ENCODE measurements around the gene OSBPL5. TPM values are rescaled to one million over a fixed set of nuclear protein-coding genes. Genes with fewer than 3 reads are reported as not detected.

Gene OSBPL5
- 10 to 100 TPM; 37.2 to 91.2 (median 73.3) TPM for total RNA-seq
- 10 to 100 TPM in 2 of 3 donors, 1 to 10 TPM in 1; 5.1 to 21.6 (median 10.7) TPM for polyA plus RNA-seq
- long read RNA-seq, donor 1, partial matches to known transcripts: 0 of 3 reads
- long read RNA-seq, donor 1, other reads (novel, unspliced or antisense): 0 of 3 reads
- long read RNA-seq, donor 2, partial matches to known transcripts: 0 of 2 reads
- long read RNA-seq, donor 2, other reads (novel, unspliced or antisense): 0 of 2 reads

- 1 to 12% (median 2%) methylated on average over 8 to 63 of the region's 63 CpGs for WGBS, 5 donors
- intact Hi-C loops (cut with DNase I; ENCODE audit: low total_unique reads): no loop called here
- peaks cover 0 to 71% (median 6%) of the 10 kb centered on the region in 7 donors for H3K27me3 ChIP-seq (replicated peaks in 1 of 7)
- peak in 1 of 3 donors; percentile 33 for TF ChIP-seq POLR2A (IDR thresholded peaks at IDR 0.05)
- TF ChIP-seq CTCF (IDR thresholded peaks at IDR 0.05 in 8 of 11, conservative IDR thresholded peaks at IDR 0.05 in 3 of 11): no peak
- TF ChIP-seq POLR2AphosphoS5 (IDR thresholded peaks at IDR 0.05): peak; percentile 65 to 84 (median 83)
- peaks cover 0 to 89% (median 54%) of the 10 kb centered on the region in 6 donors for H3K4me1 ChIP-seq
- no peaks in the 10 kb centered on the region for H3K36me3 ChIP-seq
- no peaks in the 10 kb centered on the region for H3K9me3 ChIP-seq
- H3K27ac ChIP-seq: peak within 1 kb of the TSS; percentile 57 to 87 (median 80)
- H3K4me3 ChIP-seq: peak within 1 kb of the TSS; percentile 44 to 85 (median 62)
- DNase-seq: peak; percentile 91
Measured at GRCh38 chr11:3165152-3165705, at the start of gene OSBPL5. OSBPL5 (minus strand) TSS chr11:3165310; CDS start chr11:3129148, 36,162 bp downstream.

- Histone ChIP-seq H3K4me1 (peaks cover 0 to 14% (median 0%) of the 10 kb centered on the region in 6 donors), H3K27me3 (replicated peaks in 1 of 7) (peaks cover 0 to 47% (median 0%) of the 10 kb centered on the region in 7 donors), H3K27ac (no peak overlapping the region), H3K9me3 (peaks cover 0 to 23% (median 18%) of the 10 kb centered on the region in 8 donors), H3K36me3 (no peaks in the 10 kb centered on the region), H3K4me3 (no peak overlapping the region)
- intact Hi-C loops (cut with DNase I; ENCODE audit: low total_unique reads): no loop called here
- DNase-seq: no peak
- no peak for TF ChIP-seq POLR2A (IDR thresholded peaks at IDR 0.05)
- no peak for TF ChIP-seq CTCF (IDR thresholded peaks at IDR 0.05 in 8 of 11, conservative IDR thresholded peaks at IDR 0.05 in 3 of 11)
- TF ChIP-seq POLR2AphosphoS5 (IDR thresholded peaks at IDR 0.05): no peak
- WGBS, 5 donors: 82 to 97% (median 87%) methylated on average over 4 of the region's 4 CpGs
Measured at GRCh38 chr11:3214420-3214699, 49.2 kb upstream of the OSBPL5 start.

- H3K9me3 ChIP-seq: peaks cover 0 to 23% (median 18%) of the 10 kb centered on the region in 8 donors
- peaks cover 0 to 14% (median 0%) of the 10 kb centered on the region in 6 donors for H3K4me1 ChIP-seq
- intact Hi-C loops (cut with DNase I; ENCODE audit: low total_unique reads): no loop called here
- no peak overlapping the region for H3K4me3 ChIP-seq
- H3K36me3 ChIP-seq: no peaks in the 10 kb centered on the region
- H3K27ac ChIP-seq: no peak overlapping the region
- H3K27me3 ChIP-seq (replicated peaks in 1 of 7): peaks cover 0 to 42% (median 0%) of the 10 kb centered on the region in 7 donors
- peak; percentile 42 for DNase-seq
- 61 to 75% (median 68%) methylated on average over 24 of the region's 24 CpGs for WGBS, 5 donors
- no peak for TF ChIP-seq POLR2A (IDR thresholded peaks at IDR 0.05)
- no peak for TF ChIP-seq POLR2AphosphoS5 (IDR thresholded peaks at IDR 0.05)
- no peak for TF ChIP-seq CTCF (IDR thresholded peaks at IDR 0.05 in 8 of 11, conservative IDR thresholded peaks at IDR 0.05 in 3 of 11)
Measured at GRCh38 chr11:3213659-3214419, 48.7 kb upstream of the OSBPL5 start.

- Histone ChIP-seq H3K36me3 (no peaks in the 10 kb centered on the region), H3K4me1 (peaks cover 0 to 28% (median 12%) of the 10 kb centered on the region in 6 donors), H3K9me3 (peaks cover 0 to 23% (median 18%) of the 10 kb centered on the region in 8 donors), H3K27me3 (replicated peaks in 1 of 7) (peaks cover 0 to 21% (median 5%) of the 10 kb centered on the region in 7 donors), H3K4me3 (no peak overlapping the region), H3K27ac (no peak overlapping the region)
- 72 to 90% (median 89%) methylated on average over 6 of the region's 6 CpGs for WGBS, 5 donors
- intact Hi-C loops (cut with DNase I; ENCODE audit: low total_unique reads): no loop called here
- TF ChIP-seq POLR2A (IDR thresholded peaks at IDR 0.05) (no peak), CTCF (IDR thresholded peaks at IDR 0.05 in 8 of 11, conservative IDR thresholded peaks at IDR 0.05 in 3 of 11) (no peak)
- DNase-seq: peak; percentile 46
Measured at GRCh38 chr11:3208272-3208671, 43.2 kb upstream of the OSBPL5 start.
